ENCODE data around the gene SLC45A2. TPM values are rescaled to one million over a fixed set of nuclear protein-coding genes. Genes with fewer than 3 reads are reported as not detected.

SLC45A2 gene
- polyA plus RNA-seq, 1 donor from 2014 or later: 1.2 TPM

- Histone ChIP-seq H2AFZ (ENCODE audit: low read depth, low read length) (no peak overlapping the region), H3K79me2 (replicated peaks; ENCODE audit: insufficient read depth, low read length) (no peaks in the 10 kb centered on the region), H3K9me3 (ENCODE audit: low read length) (no peaks in the 10 kb centered on the region), H4K20me1 (ENCODE audit: insufficient read depth) (no peaks in the 10 kb centered on the region), H3K27ac (ENCODE audit: low read length) (no peak overlapping the region), H3K4me2 (ENCODE audit: low read length) (no peak overlapping the region), H3K4me3 (ENCODE audit: low read length) (no peak overlapping the region), H3K36me3 (ENCODE audit: insufficient read depth, low read length) (no peaks in the 10 kb centered on the region), H3K9me2 (ENCODE audit: insufficient read depth, low read length) (no peaks in the 10 kb centered on the region), H3F3A (ENCODE audit: insufficient read depth, low read length, poor library complexity, severe bottlenecking) (no peaks in the 10 kb centered on the region), H3K27me3 (ENCODE audit: insufficient read depth, low read depth, low read length) (peaks cover 23% of the 10 kb centered on the region), H3K9ac (ENCODE audit: low read length) (no peak overlapping the region)
- TF ChIP-seq CTCF (IDR thresholded peaks at IDR 0.05; ENCODE audit: poor library complexity, severe bottlenecking): no peak
- TF ChIP-seq RAD21 (conservative IDR thresholded peaks at IDR 0.05): no peak
- no peak for TF ChIP-seq TAF1 (IDR thresholded peaks at IDR 0.05; ENCODE audit: low read depth)
- no peak for TF ChIP-seq EZH2 (IDR thresholded peaks at IDR 0.05; ENCODE audit: borderline replicate concordance, insufficient read depth, low read length, poor library complexity, severe bottlenecking)
- no peak for TF ChIP-seq MXI1 (conservative IDR thresholded peaks at IDR 0.05; ENCODE audit: poor library complexity, severe bottlenecking)
- TF ChIP-seq REST (IDR thresholded peaks at IDR 0.05; ENCODE audit: borderline replicate concordance): no peak
- TF ChIP-seq SMC3 (conservative IDR thresholded peaks at IDR 0.05; ENCODE audit: poor library complexity): no peak
- no peak for TF ChIP-seq POLR2AphosphoS5 (IDR thresholded peaks at IDR 0.05)
- TF ChIP-seq EP300 (conservative IDR thresholded peaks at IDR 0.05; ENCODE audit: poor library complexity, severe bottlenecking): no peak
These were observed 47.3 kb downstream of the SLC45A2 start for GRCh38 chr5:33937017-33937706.

DNA sequence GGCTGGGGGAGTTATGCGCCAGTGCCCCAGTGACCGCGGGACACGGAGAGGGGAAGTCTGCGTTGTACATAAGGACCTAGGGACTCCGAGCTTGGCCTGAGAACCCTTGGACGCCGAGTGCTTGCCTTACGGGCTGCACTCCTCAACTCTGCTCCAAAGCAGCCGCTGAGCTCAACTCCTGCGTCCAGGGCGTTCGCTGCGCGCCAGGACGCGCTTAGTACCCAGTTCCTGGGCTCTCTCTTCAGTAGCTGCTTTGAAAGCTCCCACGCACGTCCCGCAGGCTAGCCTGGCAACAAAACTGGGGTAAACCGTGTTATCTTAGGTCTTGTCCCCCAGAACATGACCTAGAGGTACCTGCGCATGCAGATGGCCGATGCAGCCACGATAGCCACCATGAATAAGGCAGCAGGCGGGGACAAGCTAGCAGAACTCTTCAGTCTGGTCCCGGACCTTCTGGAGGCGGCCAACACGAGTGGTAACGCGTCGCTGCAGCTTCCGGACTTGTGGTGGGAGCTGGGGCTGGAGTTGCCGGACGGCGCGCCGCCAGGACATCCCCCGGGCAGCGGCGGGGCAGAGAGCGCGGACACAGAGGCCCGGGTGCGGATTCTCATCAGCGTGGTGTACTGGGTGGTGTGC is 48.0 kb downstream of the SLC45A2 start, which contains the start of gene RXFP3:
RXFP3 (plus strand) TSS at position 6 of the 636 bp plus-strand sequence; CDS start at position 361, 355 bp downstream.
- Histone ChIP-seq H3K9ac (ENCODE audit: low read length) (peak within 1 kb of the TSS; percentile 35), H3K27me3 (ENCODE audit: insufficient read depth, low read depth, low read length) (peaks cover 23% of the 10 kb centered on the region), H3F3A (ENCODE audit: insufficient read depth, low read length, poor library complexity, severe bottlenecking) (no peaks in the 10 kb centered on the region), H3K79me2 (replicated peaks; ENCODE audit: insufficient read depth, low read length) (no peaks in the 10 kb centered on the region), H4K20me1 (ENCODE audit: insufficient read depth) (no peaks in the 10 kb centered on the region), H3K36me3 (ENCODE audit: insufficient read depth, low read length) (no peaks in the 10 kb centered on the region), H3K4me2 (ENCODE audit: low read length) (peak within 1 kb of the TSS; percentile 46), H2AFZ (ENCODE audit: low read depth, low read length) (no peak within 1 kb of the TSS), H3K27ac (ENCODE audit: low read length) (no peak within 1 kb of the TSS), H3K4me3 (ENCODE audit: low read length) (peak within 1 kb of the TSS; percentile 67), H3K9me2 (ENCODE audit: insufficient read depth, low read length) (no peaks in the 10 kb centered on the region), H3K9me3 (ENCODE audit: low read length) (no peaks in the 10 kb centered on the region)
- no peak for TF ChIP-seq TAF1 (IDR thresholded peaks at IDR 0.05; ENCODE audit: low read depth)
- TF ChIP-seq EP300 (conservative IDR thresholded peaks at IDR 0.05; ENCODE audit: poor library complexity, severe bottlenecking): no peak
- no peak for TF ChIP-seq EZH2 (IDR thresholded peaks at IDR 0.05; ENCODE audit: borderline replicate concordance, insufficient read depth, low read length, poor library complexity, severe bottlenecking)
- TF ChIP-seq SMC3 (conservative IDR thresholded peaks at IDR 0.05; ENCODE audit: poor library complexity): no peak

Data from neural cell (in vitro differentiated cells).